Ovary (tissue), 3 donors: ENCODE results near the gene RIN3.

Experiments
- EP300 ChIP-seq: sonication (generic); formaldehyde crosslinking; IDR thresholded peaks from one replicate; pipeline ENCODE4 v1.6.1; 2017; ENCODE audit warnings: antibody characterized with exemption
- TF ChIP-seq, protein P1 (sequence below), 3 donors: fragments of 450-650 bp in 2 of 3; fragments of 200-600 bp in 1 of 3; IDR thresholded peaks; one replicate each; pipeline versions ENCODE4 v1.5.1 to v1.8.0; 2016 to 2022; ENCODE audit warnings: antibody characterized with exemption in 3 of 3, mild to moderate bottlenecking in 1 of 3
- donor health status: DM: no; HTN: no; CAD: no.

DNA sequence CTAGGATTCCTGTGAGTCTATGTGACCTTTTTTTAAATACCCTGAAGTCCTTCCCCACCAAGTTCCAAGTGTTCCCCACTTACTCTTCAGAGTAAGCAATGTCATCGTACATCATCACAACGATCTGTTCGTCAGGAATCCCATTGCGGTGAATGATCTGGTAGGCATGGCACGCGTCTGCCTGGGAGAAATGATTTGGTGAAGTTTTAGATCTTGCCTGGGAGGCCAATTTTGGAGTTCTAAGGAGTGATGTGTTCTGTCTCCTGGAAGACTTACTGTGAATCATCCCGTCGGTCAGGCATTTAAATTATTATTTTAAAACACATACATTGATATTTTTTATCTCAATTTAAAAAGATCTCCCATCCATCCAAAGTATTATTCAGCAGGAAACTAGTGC, 205.1 kb downstream of the RIN3 start:
- TF ChIP-seq, protein P1, sequence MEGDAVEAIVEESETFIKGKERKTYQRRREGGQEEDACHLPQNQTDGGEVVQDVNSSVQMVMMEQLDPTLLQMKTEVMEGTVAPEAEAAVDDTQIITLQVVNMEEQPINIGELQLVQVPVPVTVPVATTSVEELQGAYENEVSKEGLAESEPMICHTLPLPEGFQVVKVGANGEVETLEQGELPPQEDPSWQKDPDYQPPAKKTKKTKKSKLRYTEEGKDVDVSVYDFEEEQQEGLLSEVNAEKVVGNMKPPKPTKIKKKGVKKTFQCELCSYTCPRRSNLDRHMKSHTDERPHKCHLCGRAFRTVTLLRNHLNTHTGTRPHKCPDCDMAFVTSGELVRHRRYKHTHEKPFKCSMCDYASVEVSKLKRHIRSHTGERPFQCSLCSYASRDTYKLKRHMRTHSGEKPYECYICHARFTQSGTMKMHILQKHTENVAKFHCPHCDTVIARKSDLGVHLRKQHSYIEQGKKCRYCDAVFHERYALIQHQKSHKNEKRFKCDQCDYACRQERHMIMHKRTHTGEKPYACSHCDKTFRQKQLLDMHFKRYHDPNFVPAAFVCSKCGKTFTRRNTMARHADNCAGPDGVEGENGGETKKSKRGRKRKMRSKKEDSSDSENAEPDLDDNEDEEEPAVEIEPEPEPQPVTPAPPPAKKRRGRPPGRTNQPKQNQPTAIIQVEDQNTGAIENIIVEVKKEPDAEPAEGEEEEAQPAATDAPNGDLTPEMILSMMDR (IDR thresholded peaks at IDR 0.05), result no peak
- no peak for TF ChIP-seq EP300
